Trophoblast cell (in vitro differentiated cells and primary cell): ENCODE results near the gene PLXNA2.

ENCODE experiments used
- DNase-seq, 2 donors: peaks; one replicate each; pipeline ENCODE4 v3.0.0-alpha.2; 2016
- H2AFZ ChIP-seq: 2 replicates; pipeline ENCODE4 v1.6.1; 2013; ENCODE audit warnings: low read length, moderate library complexity, mild to moderate bottlenecking; ENCODE audit not compliant: insufficient read depth, poor library complexity
- H2AK5ac ChIP-seq: 2 replicates; pipeline ENCODE4 v1.6.1; 2013; ENCODE audit warnings: mild to moderate bottlenecking, low read length
- H2BK120ac ChIP-seq: 2 replicates; pipeline ENCODE4 v1.6.1; 2013; ENCODE audit warnings: low read length, mild to moderate bottlenecking, moderate library complexity; ENCODE audit not compliant: insufficient read depth, poor library complexity
- H2BK12ac ChIP-seq: 2 replicates; pipeline ENCODE4 v1.6.1; 2013; ENCODE audit warnings: mild to moderate bottlenecking, low read length, moderate library complexity
- H2BK5ac ChIP-seq: 2 replicates; pipeline ENCODE4 v1.6.1; 2013; ENCODE audit warnings: low read length, low read depth, moderate library complexity, mild to moderate bottlenecking; ENCODE audit not compliant: poor library complexity
- H3K14ac ChIP-seq: 2 replicates; pipeline ENCODE4 v1.6.1; 2013; ENCODE audit warnings: mild to moderate bottlenecking, low read length
- H3K18ac ChIP-seq: 2 replicates; pipeline ENCODE4 v1.6.1; 2013; ENCODE audit warnings: mild to moderate bottlenecking, low read length
- H3K23ac ChIP-seq: 2 replicates; pipeline ENCODE4 v1.6.1; 2013; ENCODE audit warnings: low read length
- H3K27ac ChIP-seq: 2 replicates; pipeline ENCODE4 v1.5.1; 2013; ENCODE audit warnings: low read depth, mild to moderate bottlenecking, inconsistent platforms, low read length, moderate library complexity
- H3K27me3 ChIP-seq: 2 replicates; pipeline ENCODE4 v1.6.1; 2013; ENCODE audit warnings: inconsistent platforms, mild to moderate bottlenecking, low read length, moderate library complexity; ENCODE audit not compliant: insufficient read depth
- H3K36me3 ChIP-seq, 2 experiments: 1 replicate in 1 of 2; 2 replicates in 1 of 2; pipeline ENCODE4 v1.6.1; 2013; ENCODE audit warnings: low read length in 2 of 2, mild to moderate bottlenecking in 2 of 2, moderate library complexity in 1 of 2; ENCODE audit not compliant: insufficient read depth in 2 of 2, control insufficient read depth in 1 of 2
- H3K4ac ChIP-seq: 2 replicates; pipeline ENCODE4 v1.6.1; 2013; ENCODE audit warnings: low read depth, mild to moderate bottlenecking, low read length, moderate library complexity
- H3K4me1 ChIP-seq, 2 experiments: 1 replicate in 1 of 2; 2 replicates in 1 of 2; pipeline ENCODE4 v1.6.1; 2013; ENCODE audit warnings: low read length in 2 of 2, mild to moderate bottlenecking in 2 of 2, moderate library complexity in 1 of 2; ENCODE audit not compliant: insufficient read depth in 2 of 2, control insufficient read depth in 1 of 2
- H3K4me2 ChIP-seq: 2 replicates; pipeline ENCODE4 v1.6.1; 2013; ENCODE audit warnings: inconsistent platforms, mild to moderate bottlenecking, low read length, moderate library complexity
- H3K4me3 ChIP-seq: 2 replicates; pipeline ENCODE4 v1.5.1; 2013; ENCODE audit warnings: mild to moderate bottlenecking, low read depth, low read length, inconsistent platforms
- H3K79me1 ChIP-seq: one replicate; pipeline ENCODE4 v1.6.1; 2013; ENCODE audit warnings: low read length
- H3K79me2 ChIP-seq: 2 replicates; pipeline ENCODE4 v1.6.1; 2013; ENCODE audit warnings: low read length, mild to moderate bottlenecking; ENCODE audit not compliant: control insufficient read depth, insufficient read depth, poor library complexity
- H3K9ac ChIP-seq: 2 replicates; pipeline ENCODE4 v1.6.1; 2013; ENCODE audit warnings: mild to moderate bottlenecking, low read length
- H3K9me3 ChIP-seq: 2 replicates; pipeline ENCODE4 v1.6.1; 2013; ENCODE audit warnings: low read depth, mild to moderate bottlenecking, control low read depth, inconsistent platforms, low read length; ENCODE audit not compliant: insufficient read depth
- H4K12ac ChIP-seq: 2 replicates; pipeline ENCODE4 v1.6.1; 2013; ENCODE audit warnings: low read depth, mild to moderate bottlenecking, low read length, moderate library complexity
- H4K8ac ChIP-seq: 2 replicates; pipeline ENCODE4 v1.6.1; 2013; ENCODE audit warnings: low read depth, mild to moderate bottlenecking, low read length, moderate library complexity
- H4K91ac ChIP-seq: one replicate; pipeline ENCODE4 v1.6.1; 2013; ENCODE audit warnings: low read depth, mild to moderate bottlenecking, low read length, moderate library complexity
- WGBS: extraction: QIAGEN DNeasy Blood & Tissue Kit; methylation state at CpG from one replicate; pipeline ENCODE4 v1.1.7; 2013; ENCODE audit warnings: missing lambda C conversion rate; ENCODE audit not compliant: insufficient read length, insufficient coverage; ENCODE audit errors: extremely low coverage; 5-methylcytosine and 5-hydroxymethylcytosine counted together

PLXNA2 gene

DNA sequence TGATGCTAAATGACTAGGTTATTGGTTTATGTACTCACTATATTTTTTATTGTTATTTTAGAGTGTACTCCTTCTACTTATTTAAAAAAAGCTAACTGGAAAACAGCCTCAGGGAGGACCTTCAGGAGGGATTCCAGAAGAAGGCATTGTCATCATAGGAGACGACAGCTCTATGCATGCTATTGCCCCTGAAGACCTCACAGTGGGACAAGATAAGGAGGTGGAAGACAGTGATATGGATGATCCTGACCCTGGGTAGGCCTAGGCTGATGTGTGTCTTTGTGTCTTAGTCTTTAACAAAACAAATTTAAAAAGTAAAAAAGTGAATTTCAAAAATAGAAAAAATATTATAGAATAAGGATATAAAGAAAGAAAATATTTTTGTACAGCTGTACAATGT lies 177.6 kb downstream of the PLXNA2 start:
- Histone ChIP-seq H3K4me2 (no peak overlapping the region), H3K4ac (no peak overlapping the region), H3K4me3 (no peak overlapping the region), H3K9ac (no peak overlapping the region), H3K27ac (no peak overlapping the region), H2BK120ac (no peak overlapping the region), H2BK5ac (no peak overlapping the region), H2AFZ (no peak overlapping the region), H2AK5ac (no peak overlapping the region), H4K12ac (no peak overlapping the region), H3K9me3 (peaks cover 3% of the 10 kb centered on the region), H3K4me1 (no peaks in the 10 kb centered on the region), H3K79me2 (no peaks in the 10 kb centered on the region), H3K36me3 (peaks cover 34 to 61% of the 10 kb centered on the region in 2 experiments), H3K79me1 (no peaks in the 10 kb centered on the region), H4K91ac (no peak overlapping the region), H3K14ac (no peak overlapping the region), H3K18ac (no peak overlapping the region), H2BK12ac (no peak overlapping the region), H4K8ac (no peak overlapping the region), H3K27me3 (no peaks in the 10 kb centered on the region), H3K23ac (no peak overlapping the region)
- WGBS: no CpG with 5 or more reads among the region's 1 CpG
- DNase-seq: no peak

DNA sequence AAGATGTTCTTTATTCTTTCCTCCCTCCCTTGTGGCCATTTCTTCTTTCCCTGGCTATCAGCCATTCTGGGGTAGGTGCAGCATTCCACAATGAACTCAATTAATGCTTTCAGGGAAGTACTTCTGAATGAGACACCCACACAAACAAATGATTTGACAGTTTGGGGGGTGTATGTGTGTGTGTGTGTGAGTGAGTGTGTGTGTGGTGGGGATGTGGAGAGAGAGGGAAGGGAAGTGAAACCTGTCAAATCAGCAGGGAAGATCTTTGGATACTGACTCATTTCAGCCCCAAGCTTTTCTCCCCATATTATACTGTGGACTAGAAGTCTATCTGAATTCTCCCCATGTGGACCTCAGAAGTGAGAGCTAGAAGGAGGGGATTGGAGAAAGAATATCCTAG lies 178.3 kb downstream of the PLXNA2 start:
- H3K9me3 ChIP-seq: peaks cover under 1% of the 10 kb centered on the region
- H3K23ac ChIP-seq: no peak overlapping the region
- no peak overlapping the region for H3K14ac ChIP-seq
- no peak overlapping the region for H3K18ac ChIP-seq
- H2AFZ ChIP-seq: no peak overlapping the region
- no peak overlapping the region for H3K9ac ChIP-seq
- H3K4me1 ChIP-seq: no peaks in the 10 kb centered on the region
- H4K91ac ChIP-seq: no peak overlapping the region
- no peak overlapping the region for H3K4ac ChIP-seq
- H3K79me2 ChIP-seq: no peaks in the 10 kb centered on the region
- H2BK12ac ChIP-seq: no peak overlapping the region
- H3K36me3 ChIP-seq: peaks cover 27 to 57% of the 10 kb centered on the region in 2 experiments
- no peak overlapping the region for H3K27ac ChIP-seq
- no peak overlapping the region for H4K12ac ChIP-seq
- H2AK5ac ChIP-seq: no peak overlapping the region
- H3K4me2 ChIP-seq: no peak overlapping the region
- no peak overlapping the region for H2BK5ac ChIP-seq
- no peak overlapping the region for H3K4me3 ChIP-seq
- no peaks in the 10 kb centered on the region for H3K79me1 ChIP-seq
- H2BK120ac ChIP-seq: no peak overlapping the region
- no peaks in the 10 kb centered on the region for H3K27me3 ChIP-seq
- peak in 1 of 2 donors; percentile 21 for DNase-seq
- H4K8ac ChIP-seq: no peak overlapping the region

DNA sequence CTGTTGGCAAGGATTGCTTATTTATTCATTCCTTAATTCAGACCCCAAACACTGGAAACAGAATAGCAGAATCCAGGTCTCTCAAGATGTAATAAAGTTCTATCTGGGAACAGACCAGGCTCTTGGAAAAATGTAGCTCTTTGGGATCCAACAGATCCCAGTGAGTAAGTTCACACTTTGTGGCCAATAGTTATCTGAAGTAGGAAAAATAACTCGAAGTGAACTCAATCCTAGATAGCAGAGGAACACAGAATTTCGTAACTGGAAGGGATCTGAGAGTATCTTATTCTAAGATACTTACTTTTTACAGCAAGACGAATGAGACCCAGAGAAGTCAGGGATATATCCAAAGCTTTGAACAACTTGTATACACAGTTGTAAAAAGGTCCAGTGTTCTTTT lies 182.6 kb downstream of the PLXNA2 start:
- WGBS: no CpG with 5 or more reads among the region's 3 CpGs
- no peak overlapping the region for H4K12ac ChIP-seq
- H3K4ac ChIP-seq: no peak overlapping the region
- H2BK5ac ChIP-seq: no peak overlapping the region
- H3K4me1 ChIP-seq: no peaks in the 10 kb centered on the region
- H2BK120ac ChIP-seq: no peak overlapping the region
- no peak overlapping the region for H3K27ac ChIP-seq
- H4K91ac ChIP-seq: no peak overlapping the region
- H3K23ac ChIP-seq: no peak overlapping the region
- H3K9ac ChIP-seq: no peak overlapping the region
- H3K9me3 ChIP-seq: no peaks in the 10 kb centered on the region
- no peaks in the 10 kb centered on the region for H3K79me1 ChIP-seq
- H2AK5ac ChIP-seq: no peak overlapping the region
- H2BK12ac ChIP-seq: no peak overlapping the region
- no peaks in the 10 kb centered on the region for H3K79me2 ChIP-seq
- DNase-seq: no peak
- no peaks in the 10 kb centered on the region for H3K27me3 ChIP-seq
- H4K8ac ChIP-seq: no peak overlapping the region
- H3K36me3 ChIP-seq: peaks cover 39 to 69% of the 10 kb centered on the region in 2 experiments
- H3K18ac ChIP-seq: no peak overlapping the region
- no peak overlapping the region for H3K4me3 ChIP-seq
- no peak overlapping the region for H2AFZ ChIP-seq
- no peak overlapping the region for H3K14ac ChIP-seq
- H3K4me2 ChIP-seq: no peak overlapping the region

DNA sequence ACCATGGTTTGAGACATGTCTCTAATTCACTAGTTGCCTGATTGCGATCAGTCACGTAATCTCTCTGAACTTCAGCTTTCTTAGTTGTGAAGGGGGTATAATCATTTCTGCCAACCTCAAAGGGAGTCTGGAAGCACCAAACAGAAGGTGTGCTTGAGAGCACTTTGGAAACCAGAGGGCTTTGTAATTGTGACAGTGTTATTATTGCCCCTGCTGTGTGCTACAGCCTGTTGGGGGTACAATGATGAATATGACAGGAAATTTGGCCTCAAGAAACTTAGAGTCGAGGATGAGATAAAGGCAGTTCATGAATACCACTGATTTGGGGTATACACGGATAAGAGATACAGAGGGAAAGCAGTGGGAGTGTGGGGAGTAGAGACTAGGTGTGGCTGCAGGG lies 183.1 kb downstream of the PLXNA2 start:
- Histone ChIP-seq H2BK120ac (no peak overlapping the region), H2BK12ac (no peak overlapping the region), H3K27ac (no peak overlapping the region), H3K4me1 (no peaks in the 10 kb centered on the region), H3K18ac (no peak overlapping the region), H2AK5ac (no peak overlapping the region), H4K12ac (no peak overlapping the region), H3K23ac (no peak overlapping the region), H3K79me2 (no peaks in the 10 kb centered on the region), H3K27me3 (no peaks in the 10 kb centered on the region), H3K9ac (no peak overlapping the region), H4K8ac (no peak overlapping the region), H2BK5ac (no peak overlapping the region), H3K36me3 (peaks cover 42 to 71% of the 10 kb centered on the region in 2 experiments), H4K91ac (no peak overlapping the region), H3K4ac (no peak overlapping the region), H3K9me3 (no peaks in the 10 kb centered on the region), H3K4me3 (no peak overlapping the region), H3K4me2 (no peak overlapping the region), H3K14ac (no peak overlapping the region), H3K79me1 (no peaks in the 10 kb centered on the region), H2AFZ (no peak overlapping the region)
- WGBS: no CpG with 5 or more reads among the region's 4 CpGs
- DNase-seq: no peak
